NCI-H345 treated with DMSO at 0.1 percent for 48 hours (cell line): Measurements from ENCODE around the gene HRH2.

Experiments used
- DNase-seq: peaks from one replicate; lab custom pipeline; 2025; ENCODE audit not compliant: unreplicated experiment; lab: John Stamatoyannopoulos, UW

HRH2 gene

DNA sequence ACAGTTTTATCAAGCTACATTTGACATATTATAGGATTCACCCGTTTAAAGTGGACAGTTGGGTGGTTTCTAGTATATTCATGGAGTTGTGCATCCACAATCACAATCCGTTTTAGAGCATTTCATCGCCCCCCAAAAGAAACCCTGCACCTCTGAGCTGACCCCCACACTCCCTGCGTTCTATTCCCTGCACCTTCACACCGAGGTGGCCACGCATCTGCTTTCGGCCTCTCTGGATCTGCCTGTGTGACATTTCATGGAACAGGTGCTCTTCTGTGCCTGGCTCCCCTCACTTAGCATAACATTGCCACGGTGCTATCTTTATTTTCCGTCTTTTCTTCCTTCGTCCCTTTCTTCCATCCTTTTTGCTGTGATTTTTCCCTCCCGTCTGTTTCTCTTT, 32.7 kb downstream of the HRH2 start:
- DNase-seq, result no peak

DNA sequence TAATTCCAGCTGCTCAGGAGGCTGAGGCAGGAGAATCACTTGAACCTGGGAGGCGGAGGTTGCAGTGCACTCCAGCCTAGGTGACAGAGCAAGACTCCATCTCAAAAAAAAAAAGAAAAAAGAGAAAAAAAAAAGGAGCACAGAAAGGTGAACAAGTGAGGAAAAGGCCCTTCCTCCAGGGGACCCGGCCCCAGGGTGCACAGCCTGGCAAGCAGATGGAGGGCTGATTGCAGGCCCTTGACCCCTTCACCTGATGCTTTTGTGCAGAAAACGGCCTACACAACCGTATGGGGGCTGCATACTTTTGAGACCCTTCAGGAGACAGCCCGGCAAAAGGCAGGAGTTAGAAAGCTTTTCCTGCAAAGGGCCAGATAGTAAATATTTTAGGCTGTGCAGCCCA, 33.9 kb downstream of the HRH2 start:
- DNase-seq, result no peak

DNA sequence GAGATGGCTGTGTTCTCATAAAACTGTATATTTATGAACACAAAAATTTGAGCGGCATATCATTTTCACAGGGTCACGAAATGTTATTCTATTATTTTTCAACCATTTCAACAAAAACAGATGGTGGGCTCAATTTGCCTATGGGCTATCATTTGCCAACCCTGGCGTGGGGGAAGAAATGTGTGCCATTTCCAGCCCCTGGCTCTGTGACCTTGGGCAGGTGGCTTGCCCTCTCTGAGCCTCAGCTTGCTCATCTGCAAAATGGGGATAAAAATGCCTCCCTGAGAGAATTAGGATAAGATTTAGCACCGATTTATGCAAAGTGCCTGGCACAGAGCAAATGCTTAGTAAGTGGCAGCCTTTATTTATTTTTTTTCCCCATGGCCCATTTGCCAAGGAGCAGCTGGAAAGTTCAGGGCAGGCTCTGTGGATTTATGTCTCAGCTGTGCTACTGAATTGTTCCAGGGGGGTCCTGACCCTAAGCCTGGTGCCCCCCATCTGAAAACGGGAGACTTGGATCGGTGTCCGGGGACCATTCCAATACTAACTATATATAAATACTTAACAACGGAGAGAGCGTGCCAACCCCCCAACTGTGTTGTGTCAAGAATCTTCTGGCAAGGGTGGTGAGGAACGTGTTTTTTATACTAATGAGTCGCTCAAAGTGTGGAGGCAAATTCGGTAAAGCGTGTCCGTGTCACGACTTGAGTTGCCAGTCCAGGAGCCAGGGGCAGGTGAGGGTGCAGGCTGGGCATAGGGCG, 34.5 kb downstream of the HRH2 start:
- DNase-seq, result no peak

DNA sequence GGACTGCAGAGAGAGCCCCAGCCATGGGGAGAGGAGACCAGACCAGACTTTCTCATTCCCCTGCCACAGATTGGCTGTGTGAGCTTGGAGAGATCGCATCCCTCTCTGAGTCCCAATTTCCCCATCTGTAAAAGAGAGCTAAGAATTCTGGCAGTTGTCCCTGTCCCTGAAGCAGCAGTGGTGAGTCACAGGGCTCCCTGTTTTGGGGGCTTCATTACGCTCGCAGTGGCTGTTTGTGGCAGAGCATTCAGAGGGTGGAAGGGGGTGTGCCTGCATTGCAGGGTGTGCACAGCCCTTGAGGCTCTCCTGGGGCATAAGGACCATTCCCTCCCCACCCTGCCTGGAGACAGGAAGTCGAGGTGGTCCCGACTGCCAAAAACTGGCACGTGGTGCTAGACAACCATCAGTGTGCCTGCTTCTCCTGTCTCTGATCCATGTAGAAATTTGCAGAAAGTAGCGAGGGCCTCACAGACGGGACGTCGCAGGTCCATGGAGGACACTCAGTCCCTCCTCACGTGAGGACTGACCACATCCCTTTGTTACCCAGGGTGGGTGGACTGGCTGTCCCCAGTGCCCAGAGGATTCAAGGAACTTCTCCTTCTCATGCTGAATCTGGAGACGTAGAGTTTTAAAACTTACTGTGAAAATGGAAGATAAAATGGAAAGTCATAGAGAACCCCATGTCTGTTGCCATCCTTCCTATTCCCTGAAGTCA, 35.3 kb downstream of the HRH2 start:
- no peak for DNase-seq

DNA sequence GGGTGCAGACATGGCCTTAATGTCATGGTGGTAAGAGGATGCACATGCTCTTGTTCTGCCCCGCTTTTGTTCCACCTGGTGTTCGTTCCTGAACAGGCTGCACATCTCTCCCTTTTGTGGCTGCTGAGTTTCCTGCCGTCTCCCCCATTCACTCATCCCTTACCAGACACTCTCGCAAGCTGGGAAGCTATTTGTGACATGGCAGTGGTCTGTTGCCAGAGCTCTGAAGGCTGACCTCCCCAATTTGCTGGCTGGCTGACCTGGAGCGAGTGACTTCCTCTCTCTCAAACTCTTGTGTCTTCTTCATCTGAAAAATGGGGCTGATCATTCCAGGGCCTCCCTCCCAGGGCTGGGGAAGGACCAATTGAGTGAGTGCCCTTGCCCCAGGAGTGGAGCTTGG, 35.9 kb downstream of the HRH2 start:
- no peak for DNase-seq

DNA sequence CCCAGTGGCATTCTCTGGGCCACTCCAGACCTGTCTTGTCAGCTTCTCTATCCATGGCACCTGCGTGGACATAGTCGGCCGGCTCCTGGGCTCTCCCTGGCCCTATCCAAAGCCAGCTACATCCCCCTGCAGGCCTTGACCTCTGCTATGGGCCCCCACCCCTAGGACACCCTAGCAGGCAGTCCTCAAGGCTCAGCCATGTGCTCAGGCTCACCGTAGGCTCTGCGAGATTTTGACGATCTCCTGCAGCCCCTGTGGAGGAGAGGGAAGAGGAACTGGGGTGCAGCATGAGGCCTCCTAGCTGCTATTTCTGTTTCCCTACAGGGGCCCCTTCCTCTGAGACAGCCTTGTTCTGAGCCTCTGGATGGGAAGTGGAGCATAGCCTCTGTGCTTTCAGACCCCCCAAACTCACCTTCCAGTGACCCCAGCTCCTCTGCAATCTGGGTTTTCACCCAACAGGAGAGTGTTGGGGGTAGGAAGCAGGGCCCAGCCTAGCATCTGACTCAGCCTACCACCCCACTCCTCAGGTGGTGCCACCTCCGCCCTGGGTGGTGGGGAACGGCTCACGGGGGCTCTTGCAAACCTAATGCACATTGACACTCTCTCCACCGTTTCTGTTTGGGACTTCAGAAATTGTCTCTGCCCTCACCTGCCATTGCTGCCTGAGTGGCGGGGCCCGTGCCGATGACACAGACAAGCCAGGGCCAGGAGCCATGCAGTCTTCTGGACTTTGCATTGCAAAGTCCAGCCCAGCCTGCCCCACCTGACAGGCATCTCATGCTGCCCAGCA, 36.7 kb downstream of the HRH2 start:
- DNase-seq, result no peak

DNA sequence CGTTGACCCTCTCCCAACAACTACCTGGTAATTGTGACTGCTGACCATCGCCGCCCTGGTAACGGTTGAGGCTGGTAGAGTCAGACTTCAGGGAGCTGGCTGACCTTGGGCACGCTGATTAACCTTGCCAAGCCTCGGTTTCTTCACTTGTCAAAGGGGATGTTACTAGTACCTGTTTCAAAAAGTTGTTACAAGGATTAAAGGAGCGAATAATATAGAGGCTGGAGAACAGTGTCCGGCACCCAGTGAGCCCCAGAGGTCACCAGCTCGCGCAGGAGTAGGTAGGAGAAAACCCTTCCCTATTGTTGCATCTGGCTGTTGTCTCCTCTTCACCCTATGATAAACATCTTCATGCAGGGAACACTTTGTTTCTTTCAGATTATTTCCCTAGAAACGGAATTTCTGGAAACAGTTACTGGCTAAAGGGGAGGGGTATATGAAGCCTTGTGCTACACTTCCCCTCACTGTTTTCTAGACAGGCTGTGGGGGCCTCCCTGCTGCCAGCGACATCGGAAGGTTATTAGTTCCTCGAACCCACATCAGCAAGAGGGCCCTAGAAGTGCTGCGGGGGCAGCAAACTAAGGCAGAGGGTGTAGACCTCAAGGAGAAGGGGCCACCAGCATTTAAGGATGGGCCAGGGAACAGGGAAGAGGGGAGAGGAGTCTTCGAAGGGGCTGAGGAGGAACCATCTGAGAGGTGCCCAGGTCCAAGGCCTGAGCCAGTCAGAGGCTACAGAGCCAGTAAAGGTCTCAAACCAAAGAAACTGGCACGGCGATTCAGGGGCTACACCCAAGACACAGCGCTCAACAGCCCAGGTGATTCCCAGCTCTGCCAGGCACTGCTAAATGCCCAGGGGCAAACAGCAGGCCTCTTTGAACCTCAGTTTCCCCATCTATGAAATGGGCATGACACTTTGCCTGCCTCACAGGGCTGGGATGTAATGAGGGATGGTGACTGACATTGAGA, 37.6 kb downstream of the HRH2 start:
- no peak for DNase-seq

DNA sequence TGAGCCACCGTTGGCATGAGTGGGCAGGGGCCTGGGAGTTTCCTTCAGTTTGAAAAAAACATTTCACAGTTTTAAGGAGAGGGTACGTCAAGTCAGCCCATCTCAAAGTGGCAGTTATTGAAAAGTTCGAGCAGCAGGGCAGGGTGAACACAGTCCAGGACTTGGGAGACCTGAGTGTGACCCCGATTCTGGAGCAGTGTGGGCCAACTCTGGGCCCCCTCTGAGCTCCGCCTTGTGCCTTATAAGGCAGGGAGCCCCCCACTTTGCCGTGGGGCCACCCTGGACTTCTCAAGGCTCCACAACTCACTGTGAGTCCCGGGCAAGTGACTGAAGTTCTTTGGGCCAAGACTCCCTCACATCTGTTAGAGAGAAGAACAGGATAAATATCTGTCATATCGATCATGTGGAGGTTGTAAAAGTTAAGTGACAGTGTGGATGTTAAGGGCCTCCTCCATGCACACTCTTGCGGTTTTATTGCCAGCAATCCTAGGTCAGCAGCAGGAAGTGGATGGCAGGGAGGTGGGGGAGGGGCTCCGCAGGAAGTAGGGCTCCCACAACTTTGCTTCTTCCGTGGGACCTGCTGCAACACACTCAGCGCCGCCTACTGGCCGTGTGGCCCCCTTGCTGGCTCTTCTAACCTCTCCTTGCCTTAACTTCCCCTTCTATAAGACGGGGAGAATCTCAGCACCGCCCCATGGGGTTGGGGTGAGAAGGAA, 38.4 kb downstream of the HRH2 start:
- DNase-seq, result no peak

DNA sequence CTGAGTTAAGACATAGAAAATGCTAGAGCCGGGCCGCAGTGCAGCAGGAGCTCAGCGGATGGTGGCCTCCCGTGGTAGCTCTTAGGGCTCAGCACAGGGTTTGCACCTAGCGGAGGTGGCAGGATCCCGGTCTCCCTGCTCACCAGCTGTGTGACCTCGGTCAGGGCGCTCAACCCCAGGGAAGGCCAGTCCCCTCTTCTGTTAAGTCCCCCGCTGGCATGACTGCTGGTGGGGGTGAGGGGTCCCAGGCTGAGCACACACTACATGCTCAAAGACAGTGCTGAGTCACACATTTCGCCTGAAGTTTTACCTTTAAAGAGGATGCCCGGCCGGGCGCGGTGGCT, 39.0 kb downstream of the HRH2 start:
- no peak for DNase-seq

DNA sequence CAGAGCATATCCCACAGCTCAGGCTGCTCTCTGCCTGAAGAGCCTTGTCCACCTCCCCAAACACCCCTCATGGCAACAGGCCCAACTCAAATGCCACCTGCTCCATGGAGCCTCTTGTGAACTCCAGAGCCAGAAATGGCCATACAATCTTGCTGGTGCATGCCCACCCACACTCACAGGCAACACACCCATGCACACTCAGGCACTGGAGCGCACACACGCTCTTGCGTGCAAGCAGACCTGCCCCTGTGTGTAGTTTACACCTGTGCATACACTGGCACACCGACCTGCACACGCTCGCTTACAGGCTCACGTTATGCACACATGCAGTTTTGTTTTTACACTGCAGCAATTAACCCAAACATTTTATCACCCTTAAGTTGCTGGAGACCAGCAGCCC, 40.0 kb downstream of the HRH2 start:
- DNase-seq, result no peak

DNA sequence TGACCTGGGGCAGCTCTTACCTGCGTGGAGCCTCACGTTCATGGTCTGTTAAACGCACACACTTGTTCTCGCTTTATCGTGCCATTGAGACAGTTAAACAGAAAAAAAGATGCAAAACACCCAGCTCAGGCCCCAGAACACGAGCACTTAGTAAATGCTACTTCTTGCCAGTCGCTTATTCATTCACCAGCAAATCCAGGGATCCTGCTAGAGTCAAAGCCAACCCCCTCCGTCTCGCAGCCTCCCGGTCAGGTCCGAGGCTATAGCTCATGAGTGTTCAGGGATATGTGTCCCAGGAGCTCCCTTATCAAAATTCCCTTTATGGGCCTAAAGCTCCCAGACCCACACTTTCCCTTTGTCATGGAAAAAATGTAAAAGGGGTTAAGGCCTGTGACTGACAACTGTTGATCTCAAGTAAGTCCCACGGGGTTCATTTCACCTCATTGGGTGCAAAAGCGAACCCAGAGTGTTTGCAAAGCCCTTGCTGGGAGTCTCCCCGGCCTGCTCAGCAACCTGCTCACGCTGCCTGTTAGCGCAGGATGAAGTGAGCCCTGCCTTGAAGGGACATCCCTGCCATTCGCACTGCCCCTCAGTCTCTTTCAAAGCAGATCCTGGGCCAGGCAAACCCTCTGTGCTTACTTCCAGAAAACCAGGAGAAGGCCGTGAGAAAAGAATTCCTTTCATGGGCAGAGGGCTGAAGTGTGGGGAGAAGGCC, 40.7 kb downstream of the HRH2 start:
- no peak for DNase-seq

DNA sequence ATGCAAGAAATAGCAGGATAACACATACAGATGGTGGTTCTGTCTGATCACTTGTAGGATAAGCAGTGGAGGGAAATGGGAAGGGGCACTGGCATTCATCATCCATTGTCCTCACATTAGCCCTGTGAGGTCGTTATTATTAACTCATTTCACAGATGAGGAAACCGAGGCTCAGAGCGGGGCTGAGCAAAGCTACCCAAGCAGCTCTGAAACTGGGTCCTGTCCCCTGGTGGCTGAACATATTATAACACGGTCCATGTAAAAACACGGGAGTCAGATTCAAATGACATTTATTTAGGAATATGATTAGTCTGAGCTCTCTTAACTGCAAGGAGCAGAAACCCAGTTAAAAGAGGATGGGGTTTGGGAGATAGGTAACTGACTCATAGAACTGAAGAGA, 43.1 kb downstream of the HRH2 start:
- no peak for DNase-seq

DNA sequence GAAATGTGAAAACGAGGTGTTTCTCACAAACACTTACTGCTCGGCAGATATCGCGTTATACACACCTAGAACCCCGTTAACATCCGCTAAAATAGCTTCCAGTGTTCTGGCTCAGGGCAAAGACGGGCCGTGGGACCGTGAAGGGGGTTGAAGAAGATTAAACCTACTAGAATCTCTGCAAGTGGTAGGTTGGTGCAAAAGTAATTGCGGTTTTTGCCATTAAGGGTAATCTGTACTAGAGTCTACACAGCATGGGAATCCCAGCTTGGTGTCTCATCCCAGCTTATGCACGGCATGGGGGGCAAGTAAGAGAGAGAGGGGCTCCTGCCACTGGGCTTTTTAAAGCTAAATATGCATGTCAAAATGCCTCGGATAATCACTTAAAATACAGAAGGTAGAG, 43.9 kb downstream of the HRH2 start:
- no peak for DNase-seq

DNA sequence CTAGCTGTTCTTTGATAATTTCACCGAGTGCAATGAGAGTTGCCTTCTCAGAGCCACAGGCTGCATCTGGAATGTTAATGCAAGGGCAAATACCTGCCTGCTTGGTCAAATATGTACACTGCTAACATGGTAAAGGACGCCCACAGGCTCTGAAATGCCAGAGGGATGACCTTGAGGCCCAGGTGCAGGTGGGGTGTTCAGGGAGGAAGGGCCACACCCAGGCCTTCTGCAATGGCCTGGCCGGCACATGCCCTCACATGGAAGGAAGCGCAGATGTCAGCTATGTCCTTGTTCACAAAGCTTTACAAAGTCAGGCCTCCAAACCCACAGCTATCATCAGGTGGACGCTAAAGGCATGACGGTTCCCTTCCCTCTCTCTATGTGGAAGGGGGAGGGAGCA, 48.6 kb downstream of the HRH2 start:
- DNase-seq, result no peak

DNA sequence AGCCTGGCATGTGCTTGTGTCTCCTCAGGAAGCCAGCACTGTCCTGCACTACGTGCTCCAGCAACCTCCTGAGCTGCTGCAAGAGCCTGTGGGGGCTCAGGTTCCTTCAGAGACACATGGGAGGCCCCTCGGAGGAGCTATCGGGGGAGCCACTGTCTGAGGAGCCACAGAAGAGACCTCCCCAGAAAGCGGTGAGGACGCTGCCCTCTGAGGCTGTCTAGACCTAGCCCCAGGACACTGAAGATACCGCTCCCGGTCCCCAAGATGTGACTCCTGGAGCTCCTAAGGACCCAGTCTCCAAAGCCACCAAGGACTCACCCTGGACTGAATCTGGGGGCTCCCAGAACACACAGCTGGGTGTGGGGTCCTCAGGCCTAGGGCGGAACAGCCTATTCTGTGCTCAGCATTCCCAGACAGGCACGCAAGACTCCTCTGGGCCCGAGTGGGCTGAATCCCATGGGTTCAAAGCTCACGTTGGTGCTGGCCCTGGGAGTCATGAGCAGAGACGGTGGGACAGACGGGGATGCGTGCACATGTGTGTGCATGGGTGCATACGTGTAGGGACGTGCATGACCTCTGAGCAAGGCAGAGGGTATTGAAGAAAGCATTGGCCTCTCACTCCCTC, 50.0 kb downstream of the HRH2 start:
- DNase-seq, result no peak

DNA sequence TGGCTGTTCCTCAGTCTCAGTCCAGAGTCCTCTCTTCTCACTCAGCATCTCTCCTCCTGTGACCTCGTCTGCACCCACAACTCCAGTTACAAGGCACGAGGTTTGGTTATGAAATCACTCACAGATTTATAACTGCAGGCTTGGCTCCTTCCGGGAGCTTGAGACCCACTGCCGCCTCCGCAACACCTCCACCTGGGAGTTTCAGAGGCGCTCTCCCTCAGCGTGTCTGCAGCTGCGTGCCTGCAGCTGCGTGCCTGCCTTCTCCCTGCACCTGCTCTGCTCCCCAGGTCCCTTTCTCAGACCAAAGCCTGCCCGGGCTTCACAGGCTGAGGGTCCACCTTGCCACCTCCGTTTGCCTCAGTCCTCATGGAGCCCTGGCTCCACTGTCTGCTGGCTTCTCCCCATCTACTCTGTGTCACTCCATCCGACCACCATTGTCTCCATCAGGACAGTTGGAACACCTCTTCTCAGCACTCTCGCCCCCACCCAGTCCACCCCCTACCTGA, 51.5 kb downstream of the HRH2 start:
- no peak for DNase-seq

DNA sequence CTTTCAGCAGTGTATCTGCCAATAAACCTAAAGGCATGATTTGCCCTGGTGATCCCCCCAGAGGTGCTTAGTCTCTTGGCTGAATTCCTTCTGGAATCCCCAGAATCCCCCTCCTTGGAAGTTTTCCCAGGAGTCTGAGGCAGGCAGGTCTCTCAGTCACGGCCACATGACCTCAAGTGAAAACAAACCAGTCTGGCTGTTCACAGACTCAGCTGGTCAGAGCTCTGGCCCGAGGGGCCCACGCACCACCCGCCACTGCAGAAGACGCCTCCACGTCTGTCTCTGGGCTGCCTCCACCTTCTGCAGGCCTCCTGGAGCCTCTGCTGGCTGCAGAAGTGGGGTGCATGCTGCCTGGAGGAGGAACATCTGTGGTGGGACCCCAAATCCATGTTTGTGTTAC, 52.5 kb downstream of the HRH2 start:
- no peak for DNase-seq

DNA sequence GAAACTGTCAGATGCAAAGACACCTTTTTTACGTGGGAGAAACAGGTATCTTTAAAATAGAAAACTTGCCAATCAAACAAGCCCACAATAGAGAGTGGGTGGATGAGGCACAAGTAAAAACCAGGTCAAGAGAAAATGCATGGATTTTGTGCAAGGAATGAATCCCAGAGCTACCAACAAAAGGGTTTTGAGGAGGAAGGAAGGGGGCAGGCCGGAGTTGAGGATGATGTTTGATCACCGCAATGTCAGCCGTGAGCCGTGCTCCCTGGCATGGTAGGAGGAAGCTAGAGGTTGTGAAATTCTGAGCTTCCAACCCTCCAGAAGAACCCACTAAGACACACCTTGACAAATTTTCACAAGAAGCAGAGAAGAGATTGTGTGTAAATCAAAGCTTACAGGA, 53.2 kb downstream of the HRH2 start:
- no peak for DNase-seq
